MM.1S (cell line): ENCODE results near the gene SERPINB13.

Source experiments
- EZH2 ChIP-seq: fragments of 300-600 bp; sonication (generic); optimal IDR thresholded peaks from 2 replicates; pipeline ENCODE3; 2017; ENCODE audit warnings: low read depth, mild to moderate bottlenecking, antibody characterized with exemption, low read length, mixed read lengths
- EZH2phosphoT487 ChIP-seq: fragments of 300-600 bp; sonication (generic); IDR thresholded peaks from 2 replicates; pipeline ENCODE4 v1.6.1; 2018; ENCODE audit warnings: antibody characterized with exemption, low read length
- TF ChIP-seq, protein P1 (sequence below): fragments of 300-600 bp; sonication (generic); IDR thresholded peaks from 2 replicates; pipeline ENCODE4 v1.5.1; 2016; ENCODE audit warnings: antibody characterized with exemption, low read length, mixed read lengths

GRCh38 chr18:63604791-63605567 is 17.8 kb downstream of the SERPINB13 start:
- TF ChIP-seq, protein P1, sequence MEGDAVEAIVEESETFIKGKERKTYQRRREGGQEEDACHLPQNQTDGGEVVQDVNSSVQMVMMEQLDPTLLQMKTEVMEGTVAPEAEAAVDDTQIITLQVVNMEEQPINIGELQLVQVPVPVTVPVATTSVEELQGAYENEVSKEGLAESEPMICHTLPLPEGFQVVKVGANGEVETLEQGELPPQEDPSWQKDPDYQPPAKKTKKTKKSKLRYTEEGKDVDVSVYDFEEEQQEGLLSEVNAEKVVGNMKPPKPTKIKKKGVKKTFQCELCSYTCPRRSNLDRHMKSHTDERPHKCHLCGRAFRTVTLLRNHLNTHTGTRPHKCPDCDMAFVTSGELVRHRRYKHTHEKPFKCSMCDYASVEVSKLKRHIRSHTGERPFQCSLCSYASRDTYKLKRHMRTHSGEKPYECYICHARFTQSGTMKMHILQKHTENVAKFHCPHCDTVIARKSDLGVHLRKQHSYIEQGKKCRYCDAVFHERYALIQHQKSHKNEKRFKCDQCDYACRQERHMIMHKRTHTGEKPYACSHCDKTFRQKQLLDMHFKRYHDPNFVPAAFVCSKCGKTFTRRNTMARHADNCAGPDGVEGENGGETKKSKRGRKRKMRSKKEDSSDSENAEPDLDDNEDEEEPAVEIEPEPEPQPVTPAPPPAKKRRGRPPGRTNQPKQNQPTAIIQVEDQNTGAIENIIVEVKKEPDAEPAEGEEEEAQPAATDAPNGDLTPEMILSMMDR: no peak
- TF ChIP-seq EZH2 (no peak), EZH2phosphoT487 (no peak)
